ENCODE results near the gene ANKRD23.

GRCh38 chr2:96873651-96874096 is 29.9 kb upstream of the ANKRD23 start:
- TF ChIP-seq CTCF (IDR thresholded peaks at IDR 0.05) (no peak), POLR2A (IDR thresholded peaks at IDR 0.05) (no peak), POLR2AphosphoS5 (IDR thresholded peaks at IDR 0.05; ENCODE audit: insufficient read depth in 1 of 2, low read depth in 1 of 2) (no peak)

Data from vagina (tissue), 2 donors.